Measurements from ENCODE around the gene SLC39A1. TPM values are rescaled to one million over a fixed set of nuclear protein-coding genes. Genes with fewer than 3 reads are reported as not detected.
A peak's percentile ranks its signal among the peaks of the same experiment; 100 is the strongest.

SLC39A1 gene
- total and polyA plus RNA-seq, 9 of the 15 experiments (the other 6 are each of a cell fraction or from before 2014, with no cell fraction given): 9.9 to 81.1 (median 62.7) TPM

DNA sequence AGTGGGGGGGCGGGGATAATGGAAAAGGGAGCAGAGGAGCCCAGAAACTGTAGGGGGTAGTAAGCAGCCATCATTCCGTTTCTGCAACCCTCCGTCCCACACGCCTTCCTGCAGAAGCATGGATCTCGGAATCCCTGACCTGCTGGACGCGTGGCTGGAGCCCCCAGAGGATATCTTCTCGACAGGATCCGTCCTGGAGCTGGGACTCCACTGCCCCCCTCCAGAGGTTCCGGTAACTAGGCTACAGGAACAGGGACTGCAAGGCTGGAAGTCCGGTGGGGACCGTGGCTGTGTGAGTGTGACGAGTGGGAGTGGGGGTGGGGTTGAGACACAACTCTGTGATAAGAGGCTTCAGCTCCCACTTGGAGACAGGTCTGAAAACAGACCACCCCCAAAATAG lies 5.1 kb upstream of the SLC39A1 start (continued):
- TF ChIP-seq, protein P1, sequence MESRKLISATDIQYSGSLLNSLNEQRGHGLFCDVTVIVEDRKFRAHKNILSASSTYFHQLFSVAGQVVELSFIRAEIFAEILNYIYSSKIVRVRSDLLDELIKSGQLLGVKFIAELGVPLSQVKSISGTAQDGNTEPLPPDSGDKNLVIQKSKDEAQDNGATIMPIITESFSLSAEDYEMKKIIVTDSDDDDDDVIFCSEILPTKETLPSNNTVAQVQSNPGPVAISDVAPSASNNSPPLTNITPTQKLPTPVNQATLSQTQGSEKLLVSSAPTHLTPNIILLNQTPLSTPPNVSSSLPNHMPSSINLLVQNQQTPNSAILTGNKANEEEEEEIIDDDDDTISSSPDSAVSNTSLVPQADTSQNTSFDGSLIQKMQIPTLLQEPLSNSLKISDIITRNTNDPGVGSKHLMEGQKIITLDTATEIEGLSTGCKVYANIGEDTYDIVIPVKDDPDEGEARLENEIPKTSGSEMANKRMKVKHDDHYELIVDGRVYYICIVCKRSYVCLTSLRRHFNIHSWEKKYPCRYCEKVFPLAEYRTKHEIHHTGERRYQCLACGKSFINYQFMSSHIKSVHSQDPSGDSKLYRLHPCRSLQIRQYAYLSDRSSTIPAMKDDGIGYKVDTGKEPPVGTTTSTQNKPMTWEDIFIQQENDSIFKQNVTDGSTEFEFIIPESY (CRISPR knock-in tag; IDR thresholded peaks at IDR 0.05): no peak
- TF ChIP-seq, protein P2, sequence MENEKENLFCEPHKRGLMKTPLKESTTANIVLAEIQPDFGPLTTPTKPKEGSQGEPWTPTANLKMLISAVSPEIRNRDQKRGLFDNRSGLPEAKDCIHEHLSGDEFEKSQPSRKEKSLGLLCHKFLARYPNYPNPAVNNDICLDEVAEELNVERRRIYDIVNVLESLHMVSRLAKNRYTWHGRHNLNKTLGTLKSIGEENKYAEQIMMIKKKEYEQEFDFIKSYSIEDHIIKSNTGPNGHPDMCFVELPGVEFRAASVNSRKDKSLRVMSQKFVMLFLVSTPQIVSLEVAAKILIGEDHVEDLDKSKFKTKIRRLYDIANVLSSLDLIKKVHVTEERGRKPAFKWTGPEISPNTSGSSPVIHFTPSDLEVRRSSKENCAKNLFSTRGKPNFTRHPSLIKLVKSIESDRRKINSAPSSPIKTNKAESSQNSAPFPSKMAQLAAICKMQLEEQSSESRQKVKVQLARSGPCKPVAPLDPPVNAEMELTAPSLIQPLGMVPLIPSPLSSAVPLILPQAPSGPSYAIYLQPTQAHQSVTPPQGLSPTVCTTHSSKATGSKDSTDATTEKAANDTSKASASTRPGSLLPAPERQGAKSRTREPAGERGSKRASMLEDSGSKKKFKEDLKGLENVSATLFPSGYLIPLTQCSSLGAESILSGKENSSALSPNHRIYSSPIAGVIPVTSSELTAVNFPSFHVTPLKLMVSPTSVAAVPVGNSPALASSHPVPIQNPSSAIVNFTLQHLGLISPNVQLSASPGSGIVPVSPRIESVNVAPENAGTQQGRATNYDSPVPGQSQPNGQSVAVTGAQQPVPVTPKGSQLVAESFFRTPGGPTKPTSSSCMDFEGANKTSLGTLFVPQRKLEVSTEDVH (IDR thresholded peaks at IDR 0.05; ENCODE audit: low read depth, partially characterized antibody): no peak
- TF ChIP-seq, protein P3, sequence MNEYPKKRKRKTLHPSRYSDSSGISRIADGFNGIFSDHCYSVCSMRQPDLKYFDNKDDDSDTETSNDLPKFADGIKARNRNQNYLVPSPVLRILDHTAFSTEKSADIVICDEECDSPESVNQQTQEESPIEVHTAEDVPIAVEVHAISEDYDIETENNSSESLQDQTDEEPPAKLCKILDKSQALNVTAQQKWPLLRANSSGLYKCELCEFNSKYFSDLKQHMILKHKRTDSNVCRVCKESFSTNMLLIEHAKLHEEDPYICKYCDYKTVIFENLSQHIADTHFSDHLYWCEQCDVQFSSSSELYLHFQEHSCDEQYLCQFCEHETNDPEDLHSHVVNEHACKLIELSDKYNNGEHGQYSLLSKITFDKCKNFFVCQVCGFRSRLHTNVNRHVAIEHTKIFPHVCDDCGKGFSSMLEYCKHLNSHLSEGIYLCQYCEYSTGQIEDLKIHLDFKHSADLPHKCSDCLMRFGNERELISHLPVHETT (CRISPR knock-in tag; conservative IDR thresholded peaks at IDR 0.05 in 1 of 2, IDR thresholded peaks at IDR 0.05 in 1 of 2): 0 out of 4 replicates have a peak, but pooled peaks of 1 of the 2 experiments have one; percentile 29
- TF ChIP-seq GTF2A2 (tag; IDR thresholded peaks at IDR 0.05) (no peak), ETV6 (IDR thresholded peaks at IDR 0.05; ENCODE audit: borderline replicate concordance in 1 of 2, low read depth in 2 of 2, low read length in 1 of 2) (no peak), ETV6 (CRISPR knock-in tag; IDR thresholded peaks at IDR 0.05; ENCODE audit: borderline replicate concordance) (no peak), IRF2 (CRISPR knock-in tag; IDR thresholded peaks at IDR 0.05) (no peak), POU5F1 (IDR thresholded peaks at IDR 0.05; ENCODE audit: borderline replicate concordance, low read depth, low read length, partially characterized antibody) (no peak), ZNF239 (CRISPR knock-in tag; IDR thresholded peaks at IDR 0.05) (no peak), TCFL5 (CRISPR knock-in tag; conservative IDR thresholded peaks at IDR 0.05) (no peak), STAT5B (CRISPR knock-in tag; IDR thresholded peaks at IDR 0.05) (no peak)
- TF ChIP-seq, protein P4, sequence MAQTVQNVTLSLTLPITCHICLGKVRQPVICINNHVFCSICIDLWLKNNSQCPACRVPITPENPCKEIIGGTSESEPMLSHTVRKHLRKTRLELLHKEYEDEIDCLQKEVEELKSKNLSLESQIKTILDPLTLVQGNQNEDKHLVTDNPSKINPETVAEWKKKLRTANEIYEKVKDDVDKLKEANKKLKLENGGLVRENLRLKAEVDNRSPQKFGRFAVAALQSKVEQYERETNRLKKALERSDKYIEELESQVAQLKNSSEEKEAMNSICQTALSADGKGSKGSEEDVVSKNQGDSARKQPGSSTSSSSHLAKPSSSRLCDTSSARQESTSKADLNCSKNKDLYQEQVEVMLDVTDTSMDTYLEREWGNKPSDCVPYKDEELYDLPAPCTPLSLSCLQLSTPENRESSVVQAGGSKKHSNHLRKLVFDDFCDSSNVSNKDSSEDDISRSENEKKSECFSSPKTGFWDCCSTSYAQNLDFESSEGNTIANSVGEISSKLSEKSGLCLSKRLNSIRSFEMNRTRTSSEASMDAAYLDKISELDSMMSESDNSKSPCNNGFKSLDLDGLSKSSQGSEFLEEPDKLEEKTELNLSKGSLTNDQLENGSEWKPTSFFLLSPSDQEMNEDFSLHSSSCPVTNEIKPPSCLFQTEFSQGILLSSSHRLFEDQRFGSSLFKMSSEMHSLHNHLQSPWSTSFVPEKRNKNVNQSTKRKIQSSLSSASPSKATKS (CRISPR knock-in tag; IDR thresholded peaks at IDR 0.05): no peak
- TF ChIP-seq, protein P5, sequence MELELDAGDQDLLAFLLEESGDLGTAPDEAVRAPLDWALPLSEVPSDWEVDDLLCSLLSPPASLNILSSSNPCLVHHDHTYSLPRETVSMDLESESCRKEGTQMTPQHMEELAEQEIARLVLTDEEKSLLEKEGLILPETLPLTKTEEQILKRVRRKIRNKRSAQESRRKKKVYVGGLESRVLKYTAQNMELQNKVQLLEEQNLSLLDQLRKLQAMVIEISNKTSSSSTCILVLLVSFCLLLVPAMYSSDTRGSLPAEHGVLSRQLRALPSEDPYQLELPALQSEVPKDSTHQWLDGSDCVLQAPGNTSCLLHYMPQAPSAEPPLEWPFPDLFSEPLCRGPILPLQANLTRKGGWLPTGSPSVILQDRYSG (tag; conservative IDR thresholded peaks at IDR 0.05; ENCODE audit: low read depth): no peak
- TF ChIP-seq, protein P6, sequence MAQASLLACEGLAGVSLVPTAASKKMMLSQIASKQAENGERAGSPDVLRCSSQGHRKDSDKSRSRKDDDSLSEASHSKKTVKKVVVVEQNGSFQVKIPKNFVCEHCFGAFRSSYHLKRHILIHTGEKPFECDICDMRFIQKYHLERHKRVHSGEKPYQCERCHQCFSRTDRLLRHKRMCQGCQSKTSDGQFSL (CRISPR knock-in tag; IDR thresholded peaks at IDR 0.05): peak; percentile 51
- TF ChIP-seq, protein P6 (tag; IDR thresholded peaks at IDR 0.05): no peak; a peak in 1 of 4 replicates
